AG10803 (cell line): ENCODE measurements around the gene NDUFS2.

Source experiments
- DNase-seq: peaks from one replicate; pipeline ENCODE4 v3.0.0; 2010; ENCODE audit warnings: low read depth
- H3K4me3 ChIP-seq: 2 replicates; pipeline ENCODE4 v1.5.1; 2011; ENCODE audit warnings: mild to moderate bottlenecking, low read length, control low read depth
- CTCF ChIP-seq: conservative IDR thresholded peaks from 2 replicates; pipeline ENCODE4 v1.5.1; 2011; ENCODE audit warnings: mild to moderate bottlenecking, low read length, control low read depth, inconsistent platforms

The NDUFS2 gene

GRCh38 chr1:161193561-161194235 lies 8.5 kb upstream of the NDUFS2 start:
- no peak for TF ChIP-seq CTCF
- DNase-seq, result no peak
- H3K4me3 ChIP-seq, result no peak overlapping the region

- no peak for DNase-seq
- H3K4me3 ChIP-seq, result no peak overlapping the region
- TF ChIP-seq CTCF, result no peak
Observed at GRCh38 chr1:161195171-161195570, 7.0 kb upstream of the NDUFS2 start.

GRCh38 chr1:161196111-161196510 lies 6.1 kb upstream of the NDUFS2 start:
- no peak for DNase-seq
- no peak overlapping the region; the same call in 1 of the 2 replicates for H3K4me3 ChIP-seq
- TF ChIP-seq CTCF, result no peak

GRCh38 chr1:161196521-161197451 lies 5.4 kb upstream of the NDUFS2 start:
- no peak for TF ChIP-seq CTCF
- H3K4me3 ChIP-seq, result peak overlapping the region; percentile 70
- DNase-seq, result peak; percentile 94

- peak overlapping the region; percentile 70 for H3K4me3 ChIP-seq
- no peak for DNase-seq
- no peak for TF ChIP-seq CTCF
Observed at GRCh38 chr1:161197560-161198193, 4.5 kb upstream of the NDUFS2 start.

- no peak; the same call in 1 of the 2 replicates for TF ChIP-seq CTCF
- DNase-seq, result peak; percentile 41
- H3K4me3 ChIP-seq, result peak overlapping the region; percentile 70
Observed at GRCh38 chr1:161198194-161198896, 3.8 kb upstream of the NDUFS2 start.
